Skeletal muscle tissue (tissue), 4 donors: ENCODE measurements around the gene GLIS2. TPM values are rescaled to one million over a fixed set of nuclear protein-coding genes. Genes with fewer than 3 reads are reported as not detected.
A peak's percentile ranks its signal among the peaks of the same experiment; 100 is the strongest.

Source experiments
- H3K27ac ChIP-seq: one replicate; pipeline ENCODE4 v1.7.0; 2013; ENCODE audit warnings: mild to moderate bottlenecking, low read depth, low read length, inconsistent platforms
- H3K27me3 ChIP-seq, 3 donors: one replicate each; pipeline ENCODE4 v1.7.0; 2013; ENCODE audit warnings: low read length in 3 of 3; ENCODE audit not compliant: control insufficient read depth in 3 of 3, insufficient read depth in 3 of 3
- H3K36me3 ChIP-seq, 3 donors: one replicate each; pipeline ENCODE4 v1.7.0; 2013; ENCODE audit warnings: low read length in 3 of 3; ENCODE audit not compliant: control insufficient read depth in 3 of 3, insufficient read depth in 3 of 3
- H3K4me1 ChIP-seq, 3 donors: one replicate each; pipeline ENCODE4 v1.7.0; 2013; ENCODE audit warnings: low read length in 3 of 3, mild to moderate bottlenecking in 3 of 3; ENCODE audit not compliant: control insufficient read depth in 3 of 3, insufficient read depth in 3 of 3
- H3K4me3 ChIP-seq, 3 donors: one replicate each; pipeline ENCODE4 v1.7.0; 2013; ENCODE audit warnings: low read length in 3 of 3
- H3K9ac ChIP-seq, 3 donors: one replicate each; pipeline ENCODE4 v1.7.0; 2013; ENCODE audit warnings: low read length in 3 of 3, mild to moderate bottlenecking in 3 of 3, moderate library complexity in 2 of 3, low read depth in 1 of 3
- H3K9me3 ChIP-seq, 3 donors: one replicate each; pipeline ENCODE4 v1.7.0; 2013; ENCODE audit warnings: low read length in 3 of 3; ENCODE audit not compliant: control insufficient read depth in 3 of 3
- total RNA-seq: library from RNA; depleted of rRNA; stranded (reverse); fragments of >200 nt; gene quantifications from one replicate; pipeline ENCODE4 v1.2.3, GENCODE V29; 2014
- donor health status: Osteomylitis.

GLIS2 gene
- total RNA-seq, 1 donor from 2014 or later: 4.2 TPM

DNA sequence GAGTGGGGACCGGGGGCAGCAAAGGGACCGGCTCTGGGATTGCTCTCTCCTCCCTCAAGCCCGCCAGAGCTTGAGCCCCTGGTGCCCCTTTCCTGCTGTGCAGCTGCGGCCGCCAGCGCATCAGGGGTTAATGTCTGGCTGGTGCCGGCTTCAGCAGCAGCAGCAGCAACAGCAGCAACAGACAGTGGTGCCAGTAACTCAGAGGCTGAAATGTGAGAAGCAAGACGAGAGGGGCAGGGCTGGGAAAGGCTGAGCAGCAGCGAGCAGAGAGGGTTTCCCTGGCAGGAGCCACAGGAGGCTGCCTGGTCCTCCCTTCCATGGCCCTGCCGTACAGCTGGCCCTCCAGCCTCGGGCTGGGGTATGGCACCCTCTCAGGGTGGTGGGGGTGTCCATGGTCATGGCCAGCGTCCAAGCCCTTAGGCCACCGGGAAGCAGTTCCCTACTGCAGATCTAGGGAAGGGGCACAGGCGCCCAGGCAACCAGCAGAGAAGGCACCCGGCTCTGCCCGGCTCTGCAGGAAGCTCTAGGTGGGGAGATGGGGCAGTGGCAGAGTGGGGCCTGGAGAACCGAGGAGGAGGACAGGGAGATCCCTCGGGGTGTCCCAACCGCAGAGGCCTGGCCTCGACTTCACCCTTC is 21.9 kb upstream of the GLIS2 start:
- no peaks in the 10 kb centered on the region for H3K9me3 ChIP-seq
- H3K4me1 ChIP-seq: peaks cover 29 to 40% (median 30%) of the 10 kb centered on the region in 3 donors
- H3K36me3 ChIP-seq: no peaks in the 10 kb centered on the region
- no peaks in the 10 kb centered on the region for H3K27me3 ChIP-seq
- H3K4me3 ChIP-seq: peak overlapping the region; percentile 58 to 64 (median 59)
- peak overlapping the region; percentile 39 to 77 (median 68) for H3K9ac ChIP-seq
- H3K27ac ChIP-seq: peak overlapping the region; percentile 68

DNA sequence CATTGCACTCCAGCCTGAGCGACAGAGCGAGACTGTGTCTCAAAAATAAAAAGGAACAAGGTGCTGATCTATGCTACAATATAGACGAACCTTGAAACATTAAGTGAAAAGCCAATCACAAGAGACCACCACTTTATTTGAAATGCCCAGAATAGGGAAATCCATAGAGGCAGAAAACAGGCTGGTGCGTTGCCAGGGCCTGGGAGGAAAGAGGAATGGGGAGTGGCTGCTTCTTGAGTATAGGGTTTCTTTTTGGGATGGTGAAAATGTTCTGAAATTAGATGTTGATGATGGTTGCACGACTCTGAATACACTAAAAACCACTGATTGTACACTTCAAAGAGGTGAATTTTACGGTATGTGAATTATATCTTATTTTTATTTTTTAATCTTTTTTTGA is 20.3 kb upstream of the GLIS2 start:
- Histone ChIP-seq H3K4me3 (no peak overlapping the region), H3K36me3 (no peaks in the 10 kb centered on the region), H3K4me1 (peaks cover 25 to 40% (median 30%) of the 10 kb centered on the region in 3 donors), H3K27ac (no peak overlapping the region), H3K9ac (no peak overlapping the region), H3K9me3 (no peaks in the 10 kb centered on the region), H3K27me3 (no peaks in the 10 kb centered on the region)

DNA sequence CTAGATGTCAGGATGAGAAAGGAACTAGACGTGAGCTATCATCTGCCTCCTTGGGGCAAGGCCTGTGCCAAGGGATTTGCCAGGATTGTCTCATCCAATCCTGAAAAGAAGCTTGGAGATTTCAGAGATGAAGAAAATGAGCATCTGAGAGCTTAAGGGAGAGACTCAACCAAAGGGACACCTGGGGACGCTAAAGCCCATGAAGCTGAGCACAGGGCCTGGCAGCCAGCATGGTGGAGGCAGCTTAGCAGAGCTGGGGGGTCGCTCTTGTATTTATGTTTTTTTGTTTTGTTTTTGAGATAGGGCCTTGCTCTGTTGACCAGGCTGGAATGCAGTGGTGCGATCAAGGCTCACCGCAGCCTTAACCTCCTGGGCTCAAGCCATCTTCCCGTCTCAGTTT is 18.4 kb upstream of the GLIS2 start:
- H3K4me3 ChIP-seq: no peak overlapping the region
- H3K4me1 ChIP-seq: peaks cover 18 to 28% (median 25%) of the 10 kb centered on the region in 3 donors
- no peaks in the 10 kb centered on the region for H3K9me3 ChIP-seq
- no peaks in the 10 kb centered on the region for H3K36me3 ChIP-seq
- H3K27me3 ChIP-seq: no peaks in the 10 kb centered on the region
- H3K9ac ChIP-seq: no peak overlapping the region
- H3K27ac ChIP-seq: no peak overlapping the region

DNA sequence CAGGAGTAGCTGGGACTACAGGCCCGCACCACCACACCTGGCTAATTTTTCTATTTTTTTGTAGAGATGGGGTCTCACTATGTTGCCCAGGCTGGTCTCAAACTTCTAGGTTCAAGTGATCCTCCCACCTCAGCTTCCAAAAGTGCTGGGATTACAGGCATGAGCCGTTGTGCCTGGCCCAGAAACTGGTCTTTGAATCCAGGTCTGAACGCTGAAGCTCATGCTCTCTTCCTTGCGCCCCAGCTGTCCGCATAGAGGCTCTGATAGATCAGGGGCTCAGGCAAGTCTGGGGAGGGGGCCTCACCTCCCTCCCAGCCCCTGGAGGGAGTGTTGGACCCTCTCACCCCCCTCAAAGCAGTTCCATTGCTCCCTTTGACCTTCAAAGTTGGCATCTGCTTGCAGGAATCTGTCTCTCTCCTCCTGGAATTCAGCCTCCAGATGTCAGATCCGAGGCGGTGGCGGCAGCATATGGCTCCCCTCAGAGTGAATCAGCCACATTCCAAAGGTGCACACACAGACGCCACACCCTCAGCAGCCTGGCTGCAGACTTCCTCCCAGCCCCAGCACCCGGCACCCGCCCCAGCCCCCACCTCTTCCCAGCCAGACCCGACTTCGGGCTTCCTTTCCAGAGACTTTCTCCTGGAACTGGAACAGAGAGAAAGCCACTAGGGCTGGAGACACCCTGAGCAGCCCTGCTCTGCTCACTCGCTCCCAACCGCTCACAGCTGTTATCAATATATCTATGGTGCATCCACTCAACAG is 16.9 kb upstream of the GLIS2 start:
- Histone ChIP-seq H3K9me3 (no peaks in the 10 kb centered on the region), H3K27me3 (no peaks in the 10 kb centered on the region), H3K36me3 (no peaks in the 10 kb centered on the region), H3K4me3 (no peak overlapping the region), H3K27ac (no peak overlapping the region), H3K4me1 (peaks cover 7 to 17% (median 16%) of the 10 kb centered on the region in 3 donors), H3K9ac (peak overlapping the region in 1 of 3 donors; percentile 33)

DNA sequence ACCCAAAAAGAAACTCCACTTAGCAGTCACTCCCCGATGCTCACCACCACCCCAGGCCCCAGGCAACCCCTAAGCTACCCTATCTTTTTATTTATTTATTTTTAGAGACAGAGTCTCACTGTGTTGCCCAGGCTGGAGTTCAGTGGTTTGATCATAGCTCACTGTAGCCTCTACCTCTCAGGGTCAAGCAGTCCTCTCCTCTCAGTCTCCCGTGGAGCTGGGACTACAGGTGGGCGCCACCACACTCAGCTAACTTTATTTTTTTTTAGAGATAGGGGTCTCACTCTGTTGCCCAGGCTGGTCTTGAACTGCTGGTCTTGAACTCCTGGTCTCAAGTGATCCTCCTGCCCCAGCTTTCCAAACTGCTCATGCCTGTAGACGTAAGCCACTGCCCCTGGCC is 14.7 kb upstream of the GLIS2 start:
- Histone ChIP-seq H3K4me3 (no peak overlapping the region), H3K27me3 (no peaks in the 10 kb centered on the region), H3K9ac (no peak overlapping the region), H3K4me1 (peaks cover 2 to 8% (median 8%) of the 10 kb centered on the region in 3 donors), H3K36me3 (no peaks in the 10 kb centered on the region), H3K27ac (no peak overlapping the region), H3K9me3 (no peaks in the 10 kb centered on the region)

DNA sequence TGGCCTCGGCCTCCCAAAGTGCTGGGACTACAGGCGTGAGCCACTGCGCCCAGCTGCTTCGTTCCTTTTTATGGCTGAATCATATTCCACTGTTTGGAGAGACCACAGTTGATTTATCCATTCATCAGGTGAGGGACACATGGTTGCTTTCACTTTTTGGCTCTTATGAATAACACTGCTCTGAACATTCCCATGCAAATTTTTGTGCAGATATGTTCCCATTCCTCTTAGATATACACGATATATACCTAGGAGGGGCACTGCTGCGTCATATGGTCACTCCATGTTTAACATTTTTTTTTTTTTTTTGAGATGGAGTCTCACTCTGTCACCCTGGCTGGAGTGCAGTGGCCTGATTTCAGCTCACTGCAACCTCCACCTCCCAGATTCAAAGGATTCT is 13.9 kb upstream of the GLIS2 start:
- Histone ChIP-seq H3K27me3 (no peaks in the 10 kb centered on the region), H3K36me3 (no peaks in the 10 kb centered on the region), H3K9ac (no peak overlapping the region), H3K9me3 (no peaks in the 10 kb centered on the region), H3K27ac (no peak overlapping the region), H3K4me3 (no peak overlapping the region), H3K4me1 (peaks cover 9 to 12% (median 11%) of the 10 kb centered on the region in 3 donors)

DNA sequence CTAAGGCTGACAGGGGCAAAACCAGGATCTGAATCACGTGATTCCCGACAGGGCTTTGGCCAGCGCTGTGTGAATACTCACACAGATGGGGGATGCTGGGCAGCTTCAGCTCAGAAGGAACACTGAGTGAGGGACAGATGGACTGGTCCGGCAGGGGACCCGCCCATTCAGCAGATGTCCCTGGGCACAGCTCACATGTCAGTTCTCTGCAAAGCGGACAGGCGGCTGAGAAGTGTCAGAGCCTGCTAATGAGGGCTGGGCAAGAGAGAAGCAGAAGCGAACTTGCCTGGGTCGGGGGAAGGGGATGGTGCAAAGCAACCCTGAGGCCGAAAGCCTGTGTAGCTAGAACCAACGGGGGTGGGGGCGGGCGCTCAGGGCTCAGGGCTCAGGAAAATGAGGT is 11.9 kb upstream of the GLIS2 start:
- Histone ChIP-seq H3K36me3 (no peaks in the 10 kb centered on the region), H3K4me1 (peaks cover 10 to 14% (median 12%) of the 10 kb centered on the region in 3 donors), H3K4me3 (no peak overlapping the region), H3K27me3 (no peaks in the 10 kb centered on the region), H3K27ac (no peak overlapping the region), H3K9ac (no peak overlapping the region), H3K9me3 (no peaks in the 10 kb centered on the region)

DNA sequence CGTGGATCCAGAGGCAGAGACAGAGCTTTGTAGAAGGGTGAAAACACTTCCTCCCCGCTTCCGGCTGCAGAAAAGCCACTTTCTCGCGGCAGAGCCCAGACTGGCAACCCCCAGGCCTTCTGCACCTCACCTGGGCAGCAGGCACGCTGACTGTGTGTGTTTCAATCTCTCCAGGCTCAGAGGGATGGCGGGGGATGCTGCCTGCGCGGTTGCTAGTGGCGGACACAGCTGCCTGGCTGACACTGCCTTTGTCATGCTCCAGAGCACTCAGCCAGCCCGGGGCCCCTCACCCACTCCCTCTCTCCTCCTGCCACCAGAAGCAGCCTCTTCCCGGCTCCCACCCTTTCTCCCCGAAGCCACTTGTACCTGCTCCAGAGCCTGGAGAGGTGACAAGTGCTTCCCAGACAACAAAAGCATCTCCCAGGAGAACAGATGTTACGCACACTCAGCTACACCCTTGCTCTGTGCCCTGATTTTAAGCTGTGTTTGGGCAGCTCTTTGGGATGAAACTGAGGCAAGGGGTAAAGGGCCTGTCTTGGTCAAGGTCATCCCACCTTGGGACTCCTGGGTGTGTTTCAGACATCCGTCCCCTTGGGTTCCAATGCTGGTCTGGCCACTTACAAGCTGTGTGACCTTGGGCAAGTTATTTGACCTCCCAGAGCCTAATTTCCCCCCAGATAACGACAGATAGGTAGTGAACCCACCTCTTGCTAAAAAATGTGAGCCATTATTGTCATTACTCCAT is 9.2 kb upstream of the GLIS2 start:
- H3K27ac ChIP-seq: peak overlapping the region; percentile 81

DNA sequence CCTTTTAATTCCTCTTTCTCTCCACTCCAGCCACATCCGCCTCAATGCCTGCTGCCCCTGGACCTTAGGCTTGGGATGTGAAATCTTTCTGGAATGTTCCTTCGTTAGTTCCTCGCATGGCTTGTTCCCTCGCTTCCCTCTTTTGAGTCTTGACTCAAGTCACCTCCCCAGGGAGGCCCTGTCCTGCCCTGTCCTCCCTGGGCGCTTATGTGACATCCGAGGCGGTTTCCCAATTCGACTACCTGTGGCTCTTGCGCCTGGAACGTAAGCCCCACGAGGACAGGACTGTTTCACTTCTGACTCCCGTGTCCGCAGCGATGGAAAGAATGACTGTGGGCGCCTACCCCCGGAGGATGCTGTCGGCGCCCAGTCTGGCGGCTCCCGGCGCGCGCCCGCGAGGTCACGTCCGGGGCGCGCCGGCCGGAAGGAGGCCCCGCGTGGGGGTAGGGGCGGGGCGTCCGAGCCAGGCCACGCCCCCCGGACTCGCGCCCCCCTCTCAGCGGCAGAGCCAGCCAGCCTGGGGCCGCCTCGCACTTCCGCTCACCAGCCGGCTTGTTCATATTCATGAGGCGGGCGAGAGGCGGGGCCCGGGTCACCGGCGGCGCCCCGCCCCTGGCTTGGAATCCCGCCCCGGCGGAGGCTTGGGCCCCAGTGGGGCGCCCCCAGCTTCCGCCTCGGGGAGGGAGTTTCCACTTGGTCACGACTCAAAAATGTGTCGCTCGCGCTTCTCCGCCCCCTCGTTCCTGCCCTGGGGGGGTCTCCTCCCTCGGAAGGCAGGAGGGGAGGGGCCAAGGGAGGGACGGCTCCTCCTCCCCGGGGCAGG is 8.4 kb upstream of the GLIS2 start:
- Histone ChIP-seq H3K4me3 (peak overlapping the region; percentile 77 to 84 (median 84)), H3K9ac (peak overlapping the region; percentile 60 to 74 (median 65)), H3K36me3 (no peaks in the 10 kb centered on the region), H3K4me1 (peaks cover 6 to 13% (median 9%) of the 10 kb centered on the region in 3 donors), H3K27me3 (no peaks in the 10 kb centered on the region), H3K9me3 (no peaks in the 10 kb centered on the region), H3K27ac (peak overlapping the region; percentile 81)

More for the DNA sequence above, 9.2 kb upstream of the GLIS2 start:
- H3K9me3 ChIP-seq: no peaks in the 10 kb centered on the region
- peak overlapping the region; percentile 77 to 84 (median 84) for H3K4me3 ChIP-seq
- peaks cover 6 to 13% (median 9%) of the 10 kb centered on the region in 3 donors for H3K4me1 ChIP-seq
- H3K9ac ChIP-seq: peak overlapping the region in 2 of 3 donors; percentile 60 to 74
- H3K36me3 ChIP-seq: no peaks in the 10 kb centered on the region
- H3K27me3 ChIP-seq: no peaks in the 10 kb centered on the region
